H1 (cell line): ENCODE data around the gene CCDC148. TPM values are rescaled to one million over a fixed set of nuclear protein-coding genes. Genes with fewer than 3 reads are reported as not detected.

Source experiments
- CTCF ChIA-PET: fragments of 300-600 bp; sonication (Branson Sonifier 250); formaldehyde crosslinking; loops from one replicate; lab custom pipeline; 2021; ENCODE audit not compliant: partially characterized antibody; lab: Charles Lee
- POLR2A ChIA-PET: fragments of 300-600 bp; sonication (Branson Sonifier 250); formaldehyde crosslinking; loops from one replicate; lab custom pipeline; 2021; ENCODE audit warnings: inconsistent platforms; ENCODE audit not compliant: partially characterized antibody; lab: Charles Lee
- DNase-seq, 2 experiments: peaks; one replicate each; pipeline versions ENCODE4 v3.0.0 to v3.0.0-alpha.2; 2010 to 2022; ENCODE audit warnings: low spot score in 2 of 2, low read depth in 1 of 2, mixed read lengths in 1 of 2
- FAIRE-seq: peaks from 2 replicates; lab custom pipeline; 2011; peaks lifted over from hg19 to GRCh38; lab: Jason Lieb, UNC
- H2AFZ ChIP-seq: 2 replicates; pipeline ENCODE4 v1.8.1; 2012; ENCODE audit warnings: low read length, inconsistent platforms
- H2AK5ac ChIP-seq: 2 replicates; pipeline ENCODE4 v1.6.1; 2013; ENCODE audit warnings: low read depth, low read length
- H2BK120ac ChIP-seq: replicated peaks from 2 replicates; pipeline ENCODE3; 2013; ENCODE audit warnings: low read depth, low read length, inconsistent platforms
- H2BK12ac ChIP-seq: 2 replicates; pipeline ENCODE4 v1.6.1; 2013; ENCODE audit warnings: low read depth, low read length
- H2BK15ac ChIP-seq: 2 replicates; pipeline ENCODE4 v1.6.1; 2013; ENCODE audit warnings: low read length
- H2BK20ac ChIP-seq: 2 replicates; pipeline ENCODE4 v1.6.1; 2013; ENCODE audit warnings: low read length
- H2BK5ac ChIP-seq: 2 replicates; pipeline ENCODE4 v1.6.1; 2013; ENCODE audit warnings: low read depth, low read length
- H3K14ac ChIP-seq: 2 replicates; pipeline ENCODE4 v1.6.1; 2013; ENCODE audit warnings: inconsistent platforms; ENCODE audit not compliant: insufficient read length
- H3K18ac ChIP-seq: 2 replicates; pipeline ENCODE4 v1.6.1; 2013; ENCODE audit warnings: low read length; ENCODE audit errors: extremely low read depth
- H3K23ac ChIP-seq: 2 replicates; pipeline ENCODE4 v1.6.1; 2013; ENCODE audit warnings: inconsistent platforms; ENCODE audit not compliant: insufficient read length
- H3K23me2 ChIP-seq: 2 replicates; pipeline ENCODE4 v1.6.1; 2013; ENCODE audit warnings: low read depth, low read length
- H3K27ac ChIP-seq: 2 replicates; pipeline ENCODE4 v1.6.1; 2011; ENCODE audit warnings: low read depth, low read length, inconsistent platforms
- H3K27me3 ChIP-seq, 4 experiments: replicated peaks in 1 of 4; 1 replicate in 1 of 4; 2 replicates in 3 of 4; pipeline versions ENCODE4 v1.6.1 to v1.8.1; 2011 to 2013; ENCODE audit warnings: low read length in 3 of 4, mild to moderate bottlenecking in 3 of 4, inconsistent platforms in 2 of 4, mixed read lengths in 2 of 4, moderate library complexity in 1 of 4; ENCODE audit not compliant: control insufficient read depth in 3 of 4, insufficient read depth in 3 of 4; ENCODE audit errors: extremely low read depth in 1 of 4
- H3K36me3 ChIP-seq, 4 experiments: 2 replicates each; pipeline versions ENCODE4 v1.6.1 to v1.8.1; 2011 to 2013; ENCODE audit warnings: mild to moderate bottlenecking in 4 of 4, low read length in 3 of 4, moderate library complexity in 2 of 4, control low read depth in 1 of 4, inconsistent platforms in 1 of 4; ENCODE audit not compliant: insufficient read depth in 4 of 4, control insufficient read depth in 2 of 4
- H3K4ac ChIP-seq: replicated peaks from 2 replicates; pipeline ENCODE3; 2013; ENCODE audit warnings: low read length, low read depth, mixed read lengths, inconsistent platforms; ENCODE audit not compliant: insufficient read length
- H3K4me1 ChIP-seq, 4 experiments: replicated peaks in 1 of 4; 1 replicate in 1 of 4; 2 replicates in 3 of 4; pipeline versions ENCODE4 v1.6.1 to v1.8.1; 2011 to 2013; ENCODE audit warnings: low read length in 3 of 4, inconsistent platforms in 2 of 4, mixed read lengths in 1 of 4; ENCODE audit not compliant: insufficient read depth in 4 of 4, control insufficient read depth in 3 of 4
- H3K4me2 ChIP-seq, 2 experiments: 2 replicates each; pipeline versions ENCODE4 v1.6.1 to v1.8.1; 2011 to 2013; ENCODE audit warnings: low read depth in 2 of 2, low read length in 2 of 2, control low read depth in 1 of 2, inconsistent platforms in 1 of 2, mild to moderate bottlenecking in 1 of 2; ENCODE audit not compliant: insufficient read depth in 1 of 2
- H3K4me3 ChIP-seq, 4 experiments: fragments of 200-600, 300-600 bp in 1 of 4; sonication (generic), shearing (Covaris generic), sonication (Bioruptor Twin) in 1 of 4; 2 replicates each; pipeline versions ENCODE4 v1.5.1 to v1.8.1; 2011 to 2016; ENCODE audit warnings: low read length in 4 of 4, low read depth in 3 of 4, control low read depth in 2 of 4, inconsistent platforms in 2 of 4, mild to moderate bottlenecking in 2 of 4, mixed read lengths in 1 of 4, moderate library complexity in 1 of 4; ENCODE audit not compliant: insufficient read depth in 2 of 4; ENCODE audit errors: extremely low read depth in 1 of 4
- H3K56ac ChIP-seq: replicated peaks from 2 replicates; pipeline ENCODE3; 2013; ENCODE audit warnings: low read depth, mild to moderate bottlenecking, mixed read lengths, low read length, inconsistent platforms; ENCODE audit not compliant: insufficient read length
- H3K79me1 ChIP-seq: 2 replicates; pipeline ENCODE4 v1.6.1; 2013; ENCODE audit warnings: low read depth, low read length, control low read depth
- H3K79me2 ChIP-seq, 2 experiments: 2 replicates each; pipeline versions ENCODE4 v1.6.1 to v1.8.1; 2012 to 2013; ENCODE audit warnings: low read length in 2 of 2, mild to moderate bottlenecking in 2 of 2, inconsistent platforms in 1 of 2; ENCODE audit not compliant: insufficient read depth in 2 of 2, control insufficient read depth in 1 of 2
- H3K9ac ChIP-seq, 4 experiments: replicated peaks in 1 of 4; 1 replicate in 1 of 4; 2 replicates in 3 of 4; pipeline versions ENCODE4 v1.6.1 to v1.8.1; 2011 to 2013; ENCODE audit warnings: low read depth in 3 of 4, low read length in 3 of 4, control low read depth in 2 of 4, mild to moderate bottlenecking in 2 of 4, moderate library complexity in 2 of 4, inconsistent platforms in 1 of 4; ENCODE audit errors: extremely low read depth in 1 of 4
- H3K9me3 ChIP-seq, 2 experiments: 2 replicates each; pipeline versions ENCODE4 v1.6.1 to v1.8.1; 2012 to 2013; ENCODE audit warnings: mild to moderate bottlenecking in 2 of 2, moderate library complexity in 2 of 2, control low read depth in 1 of 2, inconsistent platforms in 1 of 2, low read depth in 1 of 2, low read length in 1 of 2, mixed read lengths in 1 of 2; ENCODE audit not compliant: insufficient read depth in 2 of 2
- H4K20me1 ChIP-seq, 2 experiments: replicated peaks in 1 of 2; 2 replicates each; pipeline versions ENCODE3 to v1.8.1; 2011 to 2013; ENCODE audit warnings: inconsistent platforms in 2 of 2, low read length in 2 of 2, mild to moderate bottlenecking in 1 of 2; ENCODE audit not compliant: insufficient read depth in 2 of 2, control insufficient read depth in 1 of 2
- H4K5ac ChIP-seq: 2 replicates; pipeline ENCODE4 v1.6.1; 2013; ENCODE audit warnings: low read length, low read depth, mixed read lengths, inconsistent platforms; ENCODE audit not compliant: insufficient read length
- H4K8ac ChIP-seq: 2 replicates; pipeline ENCODE4 v1.8.0; 2013; ENCODE audit warnings: mild to moderate bottlenecking, moderate library complexity, low read length, inconsistent platforms; ENCODE audit not compliant: insufficient read depth; ENCODE audit errors: extremely low read depth
- H4K91ac ChIP-seq: replicated peaks from 2 replicates; pipeline ENCODE3; 2013; ENCODE audit warnings: low read length, mixed read lengths, inconsistent platforms; ENCODE audit not compliant: insufficient read length
- EGR1 ChIP-seq: IDR thresholded peaks from 2 replicates; pipeline ENCODE4 v1.6.1; 2011; ENCODE audit warnings: low read depth, low read length, borderline replicate concordance
- KDM1A ChIP-seq: fragments of 200-600, 300-600 bp; sonication (generic); IDR thresholded peaks from 2 replicates; pipeline ENCODE4 v1.7.1; 2016; ENCODE audit warnings: mild to moderate bottlenecking, low read length, borderline replicate concordance
- POLR2A ChIP-seq, 2 experiments: IDR thresholded peaks; 1 replicate in 1 of 2; 2 replicates in 1 of 2; pipeline ENCODE4 v1.6.1; 2011; ENCODE audit warnings: low read depth in 2 of 2, low read length in 2 of 2, mild to moderate bottlenecking in 2 of 2; ENCODE audit errors: control extremely low read depth in 1 of 2
- RFX5 ChIP-seq: IDR thresholded peaks from 2 replicates; pipeline ENCODE4 v1.6.1; 2011; ENCODE audit warnings: low read depth, low read length, improper control_type of control experiment, borderline replicate concordance
- RXRA ChIP-seq: IDR thresholded peaks from 2 replicates; pipeline ENCODE4 v1.6.1; 2011; ENCODE audit warnings: low read depth, mild to moderate bottlenecking, low read length, moderate library complexity; ENCODE audit not compliant: insufficient read depth
- SP2 ChIP-seq: IDR thresholded peaks from 2 replicates; pipeline ENCODE4 v1.6.1; 2012; ENCODE audit warnings: mild to moderate bottlenecking, low read length, inconsistent platforms
- SP4 ChIP-seq: IDR thresholded peaks from 2 replicates; pipeline ENCODE4 v1.6.1; 2012; ENCODE audit warnings: low read length, inconsistent platforms
- TAF7 ChIP-seq: optimal IDR thresholded peaks from 2 replicates; pipeline ENCODE3; 2011; ENCODE audit warnings: low read depth, mild to moderate bottlenecking, inconsistent platforms, low read length, moderate library complexity, borderline replicate concordance
- WGBS, 2 experiments: shearing (Covaris generic) in 1 of 2; methylation state at CpG; one replicate each; pipeline versions ENCODE4 v1.1.6 to v1.1.7; 2013 to 2015; ENCODE audit warnings: low lambda C conversion rate in 2 of 2, mixed read lengths in 2 of 2, inconsistent platforms in 1 of 2, low coverage in 1 of 2, missing lambda C conversion rate in 1 of 2; ENCODE audit not compliant: insufficient replicate concordance in 2 of 2, insufficient coverage in 1 of 2, insufficient read length in 1 of 2; ENCODE audit errors: extremely low coverage in 1 of 2, missing lambda C conversion rate in 1 of 2; 5-methylcytosine and 5-hydroxymethylcytosine counted together
- polyA plus RNA-seq, 7 experiments: library from polyadenylated mRNA; depleted of rRNA in 3 of 7; stranded (reverse) in 5 of 7; unstranded in 2 of 7; fragments of >200 nt in 5 of 7; fragments of 200-250 nt in 2 of 7; gene quantifications; 1 replicate in 5 of 7; 2 replicates in 1 of 7; 4 replicates in 1 of 7; pipeline versions ENCODE4 v1.2.1 to v1.2.3, GENCODE V29; 2011 to 2013; ENCODE audit warnings: missing spikeins in 2 of 7, mixed read lengths in 2 of 7
- total RNA-seq: library from RNA; stranded (reverse); fragmentation: NEBNext Ultra II Directional; extraction: Animal tissue kit (Norgen Biotek cat#: 25700); gene quantifications from 2 replicates; pipeline ENCODE4 v1.2.1, GENCODE V29; 2021
- TF ChIP-seq, protein P1 (sequence below), 3 experiments: IDR thresholded peaks; 1 replicate in 2 of 3; 2 replicates in 1 of 3; pipeline versions ENCODE4 v1.5.1 to v1.6.1; 2011; ENCODE audit warnings: low read length in 3 of 3, mild to moderate bottlenecking in 3 of 3, inconsistent platforms in 2 of 3, low read depth in 1 of 3, moderate library complexity in 1 of 3; ENCODE audit not compliant: insufficient read depth in 1 of 3; ENCODE audit errors: control extremely low read depth in 1 of 3

Gene CCDC148
- total and polyA plus RNA-seq, 2 of the 8 experiments (the other 6 are each of a cell fraction or from before 2014, with no cell fraction given) = 0.45 to 1.3 TPM

GRCh38 chr2:158414538-158414937, 42.0 kb downstream of the CCDC148 start:
- H4K91ac ChIP-seq = no peak overlapping the region
- DNase-seq (no peak), FAIRE-seq (no peak)
- H2AFZ ChIP-seq = no peak overlapping the region
- H3K4me3 ChIP-seq = no peak overlapping the region
- H4K5ac ChIP-seq = no peak overlapping the region
- no peak overlapping the region for H2BK15ac ChIP-seq
- no peak overlapping the region for H3K14ac ChIP-seq
- no peak overlapping the region for H4K8ac ChIP-seq
- H3K36me3 ChIP-seq = peaks cover 0 to 2% (median 0%) of the 10 kb centered on the region in 4 experiments; a peak in 2 of 8 replicates
- H2BK20ac ChIP-seq = no peak overlapping the region
- no peak overlapping the region for H3K4me2 ChIP-seq
- H4K20me1 ChIP-seq = no peaks in the 10 kb centered on the region
- peaks cover 3 to 22% (median 4%) of the 10 kb centered on the region in 4 experiments; a peak in 4 of 7 replicates for H3K4me1 ChIP-seq
- H3K27me3 ChIP-seq = peaks cover 1 to 9% (median 9%) of the 10 kb centered on the region in 4 experiments; a peak in 5 of 7 replicates
- H2BK12ac ChIP-seq = no peak overlapping the region
- no peak overlapping the region for H3K4ac ChIP-seq
- H3K27ac ChIP-seq = no peak overlapping the region
- no peak overlapping the region for H3K9ac ChIP-seq
- no peaks in the 10 kb centered on the region for H3K79me1 ChIP-seq
- H2BK120ac ChIP-seq = no peak overlapping the region
- POLR2A ChIA-PET = no interaction called here
- H3K23ac ChIP-seq = no peak overlapping the region
- H3K18ac ChIP-seq = no peak overlapping the region
- H3K9me3 ChIP-seq = peaks cover 3 to 11% of the 10 kb centered on the region in 2 experiments; a peak in 3 of 4 replicates
- WGBS, 2 experiments = 92% methylated on average over 1 of the region's 1 CpG; no CpG with 5 or more reads in 1 of the 2 experiments
- H3K79me2 ChIP-seq = no peaks in the 10 kb centered on the region
- peaks cover 2% of the 10 kb centered on the region; the same call in 1 of the 2 replicates for H3K23me2 ChIP-seq
- no peak overlapping the region for H3K56ac ChIP-seq
- H2BK5ac ChIP-seq = no peak overlapping the region
- CTCF ChIA-PET = no interaction called here
- H2AK5ac ChIP-seq = no peak overlapping the region
- no peak for TF ChIP-seq KDM1A
- no peak for TF ChIP-seq RXRA
- no peak for TF ChIP-seq EGR1
- TF ChIP-seq, protein P1, sequence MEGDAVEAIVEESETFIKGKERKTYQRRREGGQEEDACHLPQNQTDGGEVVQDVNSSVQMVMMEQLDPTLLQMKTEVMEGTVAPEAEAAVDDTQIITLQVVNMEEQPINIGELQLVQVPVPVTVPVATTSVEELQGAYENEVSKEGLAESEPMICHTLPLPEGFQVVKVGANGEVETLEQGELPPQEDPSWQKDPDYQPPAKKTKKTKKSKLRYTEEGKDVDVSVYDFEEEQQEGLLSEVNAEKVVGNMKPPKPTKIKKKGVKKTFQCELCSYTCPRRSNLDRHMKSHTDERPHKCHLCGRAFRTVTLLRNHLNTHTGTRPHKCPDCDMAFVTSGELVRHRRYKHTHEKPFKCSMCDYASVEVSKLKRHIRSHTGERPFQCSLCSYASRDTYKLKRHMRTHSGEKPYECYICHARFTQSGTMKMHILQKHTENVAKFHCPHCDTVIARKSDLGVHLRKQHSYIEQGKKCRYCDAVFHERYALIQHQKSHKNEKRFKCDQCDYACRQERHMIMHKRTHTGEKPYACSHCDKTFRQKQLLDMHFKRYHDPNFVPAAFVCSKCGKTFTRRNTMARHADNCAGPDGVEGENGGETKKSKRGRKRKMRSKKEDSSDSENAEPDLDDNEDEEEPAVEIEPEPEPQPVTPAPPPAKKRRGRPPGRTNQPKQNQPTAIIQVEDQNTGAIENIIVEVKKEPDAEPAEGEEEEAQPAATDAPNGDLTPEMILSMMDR (IDR thresholded peaks at IDR 0.05; ENCODE audit: control extremely low read depth in 1 of 3, insufficient read depth in 1 of 3, low read depth in 1 of 3, low read length in 3 of 3) = no peak
- TF ChIP-seq TAF7 = no peak
- no peak for TF ChIP-seq RFX5
- TF ChIP-seq SP4 = no peak
- TF ChIP-seq POLR2A (IDR thresholded peaks at IDR 0.05; ENCODE audit: control extremely low read depth in 1 of 2, low read depth in 2 of 2, low read length in 2 of 2) = no peak
- no peak for TF ChIP-seq SP2
